Kidney capillary endothelial cell (primary cell): ENCODE data around the gene CAPS.
"Not testable (repeated sequence)": the region's sequence is repeated elsewhere in the genome, so short reads cannot be mapped to it uniquely, and the experiment has no call there.

Experiments used
- DNase-seq: peaks from one replicate; pipeline ENCODE4 v3.0.0-alpha.2; 2018; ENCODE audit warnings: low spot score

The CAPS gene

DNA sequence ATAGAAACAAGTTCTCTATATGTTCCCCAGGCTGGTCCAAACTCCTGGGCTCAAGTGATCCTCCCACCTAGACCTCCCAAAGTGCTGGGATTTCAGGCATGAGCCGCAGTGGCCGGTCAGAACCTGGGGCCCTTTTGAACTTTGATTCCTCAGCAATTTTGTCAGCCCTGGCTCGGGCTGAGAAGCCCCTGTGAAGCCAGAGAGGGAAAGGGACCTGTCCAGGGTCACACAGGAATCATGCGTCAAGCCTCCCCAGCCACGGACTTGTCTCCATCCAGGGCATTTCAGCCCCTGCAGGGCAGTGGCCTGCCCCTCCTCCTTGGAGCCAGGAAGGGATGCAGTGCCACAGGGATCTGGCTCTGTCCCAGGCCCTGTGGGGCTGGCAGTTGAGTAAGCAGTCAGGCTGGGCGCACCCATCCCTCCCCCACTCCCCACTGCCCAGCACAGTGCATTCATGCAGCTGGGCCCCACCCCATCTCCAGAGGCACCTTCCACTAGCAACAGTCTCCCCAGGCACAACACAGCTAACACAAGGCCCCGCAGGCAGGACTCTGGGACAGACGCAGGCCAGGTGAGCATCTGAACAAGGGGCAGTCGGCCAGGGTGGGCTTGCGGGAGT lies at the start of gene CAPS:
Gene CAPS, plus strand, starts transcription at position 516 of the 619 bp plus-strand sequence. CDS start 153 bp downstream, outside the sequence.
- no peak for DNase-seq

DNA sequence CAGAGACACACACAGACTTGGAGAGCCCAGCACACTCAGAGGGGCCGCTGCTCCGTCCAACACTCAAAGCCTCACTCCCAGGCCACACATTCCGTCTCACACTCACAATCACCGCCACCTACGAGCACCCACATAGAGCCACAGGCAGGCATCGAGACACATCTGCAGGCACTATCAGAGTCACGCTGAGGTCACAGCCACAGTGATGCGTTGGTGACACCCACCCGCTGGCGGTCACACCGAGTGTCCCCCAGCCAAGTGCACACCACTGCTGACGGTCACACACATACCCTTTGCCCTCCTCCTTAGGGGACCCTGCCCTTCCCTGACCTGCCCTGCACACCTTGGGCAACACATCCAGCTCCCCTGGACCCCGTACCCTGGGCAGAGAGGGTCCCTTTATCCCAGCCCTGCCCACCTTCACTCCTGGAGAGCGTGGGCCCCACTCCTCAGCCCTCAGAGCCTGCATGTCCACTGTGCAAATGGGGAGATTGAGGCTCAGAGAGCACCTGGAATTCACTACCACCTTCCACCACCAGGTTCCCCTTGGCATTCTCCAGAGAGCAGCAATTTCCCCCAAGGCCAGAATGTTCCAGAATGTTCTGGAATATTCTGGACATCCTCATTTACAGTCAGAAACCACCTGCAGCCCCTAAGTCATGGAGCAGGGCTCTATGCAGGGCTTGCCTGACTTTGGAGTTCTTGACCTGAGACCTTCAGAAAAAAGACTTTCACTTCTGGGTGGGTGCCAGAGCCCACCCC lies 49.1 kb upstream of the CAPS start:
- DNase-seq = no peak

DNA sequence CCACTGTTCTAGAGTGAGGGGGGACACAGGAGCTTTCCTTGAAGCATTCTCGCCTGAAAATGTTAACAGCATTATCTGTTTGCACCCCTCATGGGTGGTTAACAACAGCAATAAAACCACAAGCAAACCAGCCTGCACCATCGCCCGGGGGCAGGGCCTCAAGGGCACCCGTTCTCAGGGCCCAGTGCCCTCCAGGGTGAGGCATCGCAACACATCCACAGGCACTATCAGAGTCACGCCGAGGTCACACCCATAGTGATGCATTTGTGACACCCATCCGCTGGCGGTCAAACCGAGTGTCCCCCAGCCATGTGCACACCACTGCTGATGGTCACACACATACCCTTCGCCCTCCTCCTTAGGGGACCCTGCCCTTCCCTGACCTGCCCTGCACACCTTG lies 48.3 kb upstream of the CAPS start:
- no peak for DNase-seq

DNA sequence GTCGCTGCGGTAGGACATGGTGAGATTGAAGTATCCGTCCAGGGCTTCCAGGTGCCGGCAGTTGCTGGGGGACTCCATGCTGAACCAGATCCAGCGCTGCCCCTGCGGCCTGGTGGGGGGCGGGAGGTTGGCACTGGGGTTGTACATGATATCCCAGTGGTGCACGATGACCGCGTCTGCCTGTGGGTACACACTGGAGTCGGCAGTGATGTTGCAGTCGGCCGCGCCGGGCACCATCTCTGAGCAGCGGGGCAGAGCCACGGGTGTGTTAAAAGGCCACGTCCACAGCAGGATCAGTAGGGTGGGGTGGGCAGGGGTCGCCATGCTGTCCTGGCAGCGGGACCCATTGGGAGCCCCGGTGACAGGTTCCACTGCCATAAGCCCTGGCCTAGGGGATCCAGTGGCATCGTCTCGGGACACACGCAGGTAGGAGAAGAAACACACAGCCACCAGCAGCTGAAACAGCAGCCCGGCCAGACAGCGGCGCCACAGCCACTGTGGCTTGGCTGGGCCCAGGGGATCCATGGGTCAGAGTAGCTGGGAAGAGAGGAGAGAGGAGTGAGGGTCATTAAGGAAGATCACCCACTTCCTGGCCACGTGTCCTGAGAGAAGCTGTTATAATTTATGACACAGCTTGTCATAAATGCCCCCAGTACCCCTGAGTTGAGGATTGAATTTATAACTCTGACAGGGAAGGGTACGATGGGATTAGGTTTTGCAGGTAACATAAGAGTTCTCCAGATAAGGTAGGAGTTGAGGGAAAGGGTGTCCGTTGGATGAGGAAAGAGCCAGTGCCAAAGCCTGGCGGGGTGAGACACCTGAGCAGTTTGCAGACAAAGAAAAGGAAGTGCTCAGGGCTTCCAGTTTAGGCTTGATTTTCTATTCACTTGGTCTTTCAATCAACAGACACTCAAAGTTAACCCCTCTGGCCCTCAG lies 46.6 kb upstream of the CAPS start:
- DNase-seq = no peak

DNA sequence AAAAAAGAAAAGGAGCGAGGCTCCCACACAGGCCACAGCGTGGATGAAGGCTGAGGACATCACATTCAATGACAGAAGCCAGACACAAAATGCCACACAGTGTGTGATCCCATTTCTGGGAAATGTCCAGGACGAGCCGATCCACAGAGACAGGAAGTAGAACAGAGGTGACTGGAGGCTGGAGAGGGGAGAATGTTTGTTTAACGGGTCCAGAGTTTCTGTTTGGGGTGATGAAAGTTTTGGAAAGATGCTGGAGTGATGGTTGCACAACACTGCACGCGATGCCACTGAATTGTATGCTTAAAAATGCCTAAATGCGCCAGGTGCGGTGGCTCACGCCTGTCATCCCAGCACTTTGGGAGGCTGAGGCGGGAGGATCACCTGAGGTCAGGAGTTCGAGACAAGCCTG lies 43.1 kb upstream of the CAPS start:
- no peak for DNase-seq

DNA sequence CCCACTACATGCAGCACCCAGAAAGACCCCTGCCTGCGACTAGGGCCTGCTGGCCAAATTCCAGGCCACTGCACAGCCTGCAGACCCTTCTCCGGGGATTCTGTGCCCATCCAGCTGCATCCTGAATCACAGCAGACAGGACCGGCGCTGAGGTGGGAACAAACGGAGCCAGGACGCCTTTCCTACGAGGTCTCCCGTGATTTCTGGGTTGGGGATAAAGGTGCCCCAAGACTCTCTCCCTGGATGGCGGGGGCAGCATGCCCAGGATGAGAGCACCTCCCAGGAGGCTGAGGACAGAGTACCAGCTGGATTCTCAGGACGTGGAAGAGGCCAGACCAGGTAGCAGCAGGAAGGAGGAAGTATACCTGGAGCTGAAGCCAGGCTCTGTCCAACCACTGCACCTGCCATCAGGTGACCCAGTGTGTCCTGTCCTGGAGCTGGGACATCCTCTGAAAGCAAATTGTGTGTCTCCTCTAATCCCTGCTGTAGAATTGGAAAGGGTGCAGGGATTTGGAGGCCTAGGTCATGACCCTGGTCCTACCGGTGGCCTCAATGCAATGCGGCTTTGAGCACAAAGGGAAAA lies 40.3 kb upstream of the CAPS start:
- no peak for DNase-seq

DNA sequence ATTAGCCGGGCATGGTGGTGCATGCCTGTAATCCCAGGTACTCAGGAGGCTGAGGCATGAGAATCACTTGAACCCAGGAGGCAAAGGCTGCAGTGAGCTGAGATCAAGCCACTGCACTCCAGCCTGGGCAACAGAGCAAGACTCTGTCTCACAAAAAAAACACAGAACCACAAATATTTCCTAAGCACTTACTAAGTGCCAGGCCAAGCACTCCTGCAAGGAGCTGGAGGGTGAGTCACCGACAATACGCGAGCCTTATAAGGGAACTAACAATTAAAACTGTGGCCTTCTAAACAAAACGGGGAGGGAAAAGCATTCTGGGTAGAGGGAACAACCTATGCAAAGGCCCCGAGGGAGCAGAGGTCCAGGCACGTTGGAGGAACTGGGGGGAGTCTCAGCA lies 39.6 kb upstream of the CAPS start:
- not testable (repeated sequence) for DNase-seq

DNA sequence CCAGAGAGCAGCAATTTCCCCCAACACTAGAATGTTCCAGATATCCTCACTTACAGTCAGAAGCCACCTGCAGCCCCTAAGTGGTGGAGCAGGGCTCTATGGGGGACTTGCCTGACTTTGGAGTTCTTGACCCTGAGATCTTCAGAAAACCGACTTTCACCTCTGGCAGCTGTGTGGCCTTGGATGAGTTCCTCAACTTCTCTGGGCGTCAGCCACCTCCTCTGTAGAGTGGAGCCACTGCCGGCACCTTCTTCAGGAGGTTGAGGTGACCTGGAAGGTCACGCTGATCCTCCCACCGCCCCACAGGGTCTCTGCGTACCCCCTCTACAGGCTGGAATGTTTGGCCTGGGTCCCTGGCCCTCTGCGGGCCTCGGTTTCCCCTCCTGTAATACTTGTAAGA lies 36.6 kb upstream of the CAPS start:
- no peak for DNase-seq

DNA sequence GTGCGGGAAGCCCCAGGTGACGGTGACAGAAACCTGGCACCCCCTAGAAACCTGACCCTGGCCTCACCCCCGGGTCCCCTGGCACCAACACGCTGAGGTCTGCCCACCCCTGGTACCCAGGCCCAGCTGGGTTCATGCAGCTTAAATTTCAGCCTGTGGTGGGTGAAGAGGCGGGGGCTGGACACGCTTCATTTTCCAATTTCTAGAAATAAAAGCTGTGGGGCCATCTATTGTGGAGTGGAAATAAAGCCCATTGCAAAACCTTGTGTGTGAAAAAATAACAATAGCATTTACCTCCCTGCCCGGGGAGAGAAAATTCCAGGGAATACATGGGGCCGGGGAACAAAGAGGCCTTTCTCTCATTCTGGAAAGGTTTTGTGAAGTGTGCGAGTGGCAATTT lies 36.2 kb upstream of the CAPS start:
- no peak for DNase-seq

DNA sequence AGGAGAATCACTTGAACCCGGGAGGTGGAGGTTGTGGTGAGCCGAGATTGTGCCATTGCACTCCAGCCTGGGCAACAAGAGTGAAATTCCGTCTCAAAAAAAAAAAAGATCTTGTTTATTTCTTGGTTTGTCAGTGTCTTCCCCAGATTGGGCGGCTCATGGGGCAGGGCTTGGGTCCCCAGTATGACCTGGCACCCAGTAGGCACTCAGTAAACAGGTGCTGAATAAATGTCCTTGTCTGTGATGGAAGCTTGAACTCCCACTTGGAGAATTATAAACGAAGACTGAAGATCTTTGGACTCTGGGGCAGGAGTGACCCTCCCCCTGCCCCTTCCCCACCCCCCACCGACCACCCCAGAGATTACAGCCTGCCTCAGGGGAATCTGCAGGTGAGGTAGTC lies 33.9 kb upstream of the CAPS start:
- no peak for DNase-seq

DNA sequence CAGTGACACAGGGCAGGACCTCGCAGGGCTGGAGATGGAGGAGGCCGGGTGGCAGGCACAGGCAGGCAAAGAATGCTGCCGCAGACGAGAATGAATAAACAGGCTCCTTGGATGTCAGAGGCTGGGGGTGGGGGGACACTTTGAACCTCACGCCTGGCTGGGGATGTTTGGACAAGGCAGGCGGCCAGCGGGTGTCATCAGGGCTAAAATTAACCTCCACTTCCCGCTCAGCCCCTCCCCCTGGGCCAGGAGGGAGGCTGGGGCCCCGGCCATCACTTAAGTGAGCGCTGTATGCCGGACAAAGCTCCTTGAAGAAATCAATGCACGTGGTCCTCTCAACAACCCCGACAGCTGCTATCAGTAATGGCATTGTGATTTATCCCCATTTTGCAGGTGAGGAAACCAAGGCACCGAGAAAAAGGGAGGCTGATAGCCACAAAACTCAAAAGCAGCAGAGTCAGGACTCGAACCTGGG lies 33.4 kb upstream of the CAPS start:
- no peak for DNase-seq

DNA sequence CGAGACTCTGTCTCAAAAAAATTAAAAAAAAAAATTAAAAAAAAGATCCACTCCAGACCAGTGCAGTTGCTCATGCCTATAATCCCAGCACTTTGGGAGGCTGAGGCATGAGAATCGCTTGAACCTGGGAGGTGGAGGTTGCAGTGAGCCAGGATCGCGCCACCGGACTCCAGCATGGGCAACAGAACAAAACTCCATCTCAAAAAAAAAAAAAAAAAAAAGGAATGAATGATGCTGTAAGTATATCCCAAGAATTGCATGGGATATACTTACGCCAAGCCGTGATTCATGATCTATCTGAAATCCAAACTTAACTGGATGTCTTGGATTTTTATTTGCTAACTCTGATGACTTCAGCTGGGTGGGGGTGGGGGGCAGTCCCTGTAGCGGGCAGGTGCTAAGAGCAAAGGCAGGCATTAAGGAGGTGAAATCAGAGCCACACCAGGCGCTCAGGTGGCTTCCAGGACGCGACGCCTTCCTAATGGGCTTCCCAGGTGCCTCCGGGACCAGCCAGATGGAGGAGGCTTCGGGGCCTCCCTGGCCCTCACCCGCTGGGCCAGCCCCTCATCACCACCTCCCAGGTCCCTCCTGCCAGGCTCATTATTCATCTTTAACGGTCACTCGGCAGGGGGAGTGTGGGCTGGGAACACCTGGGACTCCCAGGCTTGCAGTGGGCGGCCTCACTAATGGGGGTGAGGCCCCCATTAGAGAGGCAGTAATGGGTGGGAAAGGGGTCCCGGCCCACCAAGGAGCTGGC lies 32.3 kb upstream of the CAPS start:
- no peak for DNase-seq

DNA sequence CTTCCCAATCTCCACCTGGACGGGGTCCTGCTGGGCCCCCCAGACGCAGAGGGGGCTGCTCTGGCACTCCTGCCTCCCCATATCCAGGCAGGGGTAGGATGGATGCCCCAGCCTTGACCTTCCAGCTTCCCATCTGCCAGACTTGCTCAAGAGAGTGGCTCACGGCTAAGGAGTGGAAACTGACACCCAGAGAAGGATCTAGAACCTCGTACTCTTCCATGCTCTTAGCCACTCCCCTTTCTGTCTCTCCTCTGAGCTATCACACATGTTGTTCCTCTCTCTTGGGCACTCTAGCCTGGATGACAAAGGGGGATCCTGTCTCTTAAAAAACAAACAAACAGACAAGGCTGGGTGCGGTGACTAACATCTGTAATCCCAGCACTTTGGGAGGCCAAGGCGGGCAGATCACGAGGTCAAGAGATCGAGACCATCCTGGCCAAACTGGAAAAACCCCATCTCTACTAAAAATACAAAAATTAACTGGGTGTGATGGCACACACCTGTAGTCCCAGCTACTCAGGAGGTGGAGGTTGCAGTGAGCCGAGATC lies 31.6 kb upstream of the CAPS start:
- DNase-seq = no peak

DNA sequence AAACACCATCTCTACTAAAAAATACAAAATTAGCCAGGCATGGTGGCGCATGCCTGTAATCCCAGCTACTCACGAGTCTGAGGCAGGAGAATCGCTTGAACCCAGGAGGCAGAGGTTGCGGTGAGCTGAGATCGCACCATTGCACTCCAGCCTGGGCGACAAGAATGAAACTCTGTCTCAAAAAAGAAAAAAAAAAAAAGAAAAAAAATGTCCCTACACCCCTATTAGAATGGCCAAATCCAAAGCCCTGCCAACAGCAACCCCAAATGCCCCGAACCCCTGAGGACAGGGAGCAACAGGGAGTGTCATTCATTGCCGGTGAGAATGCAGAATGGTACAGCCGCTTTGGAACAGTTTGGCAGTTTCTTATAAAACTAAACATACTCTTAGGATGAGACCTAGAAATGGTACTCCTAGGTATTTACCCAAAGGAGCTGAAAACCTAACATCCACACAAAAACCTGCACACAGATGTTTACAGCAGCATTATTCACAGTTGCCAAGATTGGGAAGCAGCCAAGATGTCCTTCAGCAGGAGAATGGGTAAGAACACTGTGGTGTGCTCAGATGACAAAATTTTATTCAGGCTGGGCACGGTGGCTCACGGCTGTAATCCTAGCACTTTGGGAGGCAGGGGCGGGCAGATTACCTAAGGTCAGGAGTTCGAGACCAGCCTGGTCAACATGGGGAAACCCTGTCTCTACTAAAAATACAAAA lies 30.7 kb upstream of the CAPS start:
- not testable (repeated sequence) for DNase-seq

DNA sequence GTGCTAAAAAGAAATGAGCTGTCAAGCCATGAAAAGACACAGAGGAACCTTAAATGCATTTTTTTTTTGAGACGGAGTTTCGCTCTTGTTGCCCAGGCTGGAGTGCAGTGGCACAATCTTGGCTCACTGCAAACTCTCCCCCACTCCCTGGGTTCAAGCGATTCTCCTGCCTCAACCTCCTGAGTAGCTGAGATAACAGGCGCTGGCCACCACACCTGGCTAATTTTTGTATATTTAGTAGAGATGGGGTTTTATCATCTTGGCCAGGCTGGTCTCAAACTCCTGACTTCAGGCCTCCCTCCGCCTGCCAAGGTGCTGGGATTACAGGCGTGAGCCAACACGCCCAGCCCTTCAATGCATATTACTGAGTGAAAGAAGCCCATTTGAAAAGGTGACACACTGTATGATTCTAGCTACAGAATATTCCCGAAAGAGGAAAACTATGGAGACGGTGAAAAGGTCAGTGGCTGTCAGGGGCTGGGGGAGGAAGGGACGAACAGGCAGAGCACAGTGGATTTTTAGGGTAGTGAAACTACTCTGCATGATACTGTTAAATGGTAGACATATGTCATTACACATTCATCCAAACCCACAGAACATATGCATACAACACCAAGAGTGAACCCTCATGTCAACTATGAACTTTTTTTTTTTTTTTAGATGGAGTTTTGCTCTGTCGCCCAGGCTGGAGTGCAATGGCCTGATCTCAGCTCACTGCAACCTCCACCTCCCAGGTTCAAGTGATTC lies 29.8 kb upstream of the CAPS start:
- DNase-seq = not testable (repeated sequence)

DNA sequence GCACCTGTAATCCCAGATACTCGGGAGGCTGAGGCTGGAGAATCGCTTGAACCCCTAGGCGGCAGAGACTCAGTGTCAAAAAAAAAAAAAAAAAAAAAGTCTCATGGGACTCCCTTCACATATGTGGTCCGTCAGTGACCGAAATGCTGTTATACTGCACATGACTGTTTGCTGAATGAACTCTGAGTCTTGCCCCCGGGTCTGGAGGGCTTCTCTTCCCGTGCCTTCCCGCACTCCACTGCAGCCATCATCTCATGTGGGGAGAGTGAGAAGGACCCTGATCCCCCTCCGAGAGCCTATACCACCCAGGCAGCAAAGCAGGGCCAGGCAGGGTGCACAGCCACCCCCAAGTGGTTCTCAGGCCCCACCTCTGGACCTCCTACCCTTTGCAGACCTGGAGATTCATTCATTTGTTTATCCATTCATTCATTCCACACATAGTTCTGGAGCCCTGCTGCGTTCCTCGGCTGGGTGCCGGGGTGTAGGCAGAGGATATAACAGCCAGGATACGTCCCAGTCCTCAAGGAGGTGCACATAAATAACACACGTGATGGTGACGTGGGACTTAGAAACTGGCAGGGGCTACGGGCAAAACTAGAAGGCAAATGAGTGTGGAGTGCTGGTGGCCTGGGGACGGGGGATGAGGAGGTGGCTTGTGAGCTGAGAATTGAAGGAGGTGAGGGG lies 24.6 kb upstream of the CAPS start:
- DNase-seq = no peak

DNA sequence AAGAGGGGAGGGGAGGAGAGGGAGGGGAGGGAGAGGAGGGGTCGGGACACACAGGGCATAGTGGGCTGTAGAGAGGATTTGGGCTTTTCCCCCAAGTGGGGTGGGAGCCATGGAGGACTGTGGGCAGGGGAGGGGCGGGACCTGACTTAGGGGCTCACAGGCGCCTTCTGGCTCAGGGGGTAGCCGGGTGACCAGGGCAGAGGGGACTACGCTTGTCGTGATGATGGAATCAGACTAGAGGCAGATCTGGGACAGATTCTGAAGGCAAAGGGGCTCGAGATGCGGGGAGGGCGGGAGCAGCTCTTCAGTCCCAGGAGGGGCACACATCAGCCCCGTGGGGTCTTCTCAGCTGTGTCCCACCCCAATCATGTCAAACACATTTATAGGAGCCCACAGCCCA lies 24.0 kb upstream of the CAPS start:
- no peak for DNase-seq

DNA sequence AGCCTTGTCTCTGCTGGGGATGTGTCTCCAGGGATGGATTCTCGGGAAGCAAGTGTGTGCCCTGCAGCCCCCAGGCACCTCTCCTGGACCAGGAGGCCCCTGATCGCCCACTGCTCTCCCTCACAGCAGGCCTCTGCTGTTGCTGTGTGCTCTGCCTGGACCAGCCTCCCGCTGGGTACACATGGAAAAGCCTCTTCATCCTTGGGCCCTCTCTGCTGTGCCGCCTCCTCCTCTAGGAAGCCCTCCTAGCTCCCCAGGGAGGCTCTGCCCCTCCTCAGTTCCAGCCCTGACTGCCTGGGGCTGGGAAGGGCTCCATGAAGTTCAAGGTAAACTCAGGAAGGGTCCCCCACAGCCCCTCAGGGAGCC lies 22.5 kb upstream of the CAPS start:
- DNase-seq = no peak
